ENCODE results near the gene SPECC1. TPM values are rescaled to one million over a fixed set of nuclear protein-coding genes. Genes with fewer than 3 reads are reported as not detected.

The SPECC1 gene
- polyA plus RNA-seq, 4 donors: 12.9 to 15.1 (median 14.5) TPM

- peak in 3 of 4 donors; percentile 14 to 44 (median 27) for DNase-seq (ENCODE audit: low read depth in 4 of 4, low spot score in 3 of 4)
These were observed 112.4 kb downstream of the SPECC1 start for GRCh38 chr17:20121359-20122253.

- no peak for DNase-seq (ENCODE audit: low read depth in 4 of 4, low spot score in 3 of 4)
These were observed 113.2 kb downstream of the SPECC1 start for GRCh38 chr17:20122254-20122879.

- no peak for DNase-seq (ENCODE audit: low read depth in 4 of 4, low spot score in 3 of 4)
These were observed 114.0 kb downstream of the SPECC1 start for GRCh38 chr17:20123209-20123608.

GRCh38 chr17:20125724-20126123, 116.6 kb downstream of the SPECC1 start:
- no peak for DNase-seq (ENCODE audit: low read depth in 4 of 4, low spot score in 3 of 4)

- no peak for DNase-seq (ENCODE audit: low read depth in 4 of 4, low spot score in 3 of 4)
These were observed 118.3 kb downstream of the SPECC1 start for GRCh38 chr17:20127360-20128035.

GRCh38 chr17:20128036-20128667, 119.0 kb downstream of the SPECC1 start:
- no peak for DNase-seq (ENCODE audit: low read depth in 4 of 4, low spot score in 3 of 4)

- DNase-seq (ENCODE audit: low read depth in 4 of 4, low spot score in 3 of 4): no peak
These were observed 124.4 kb downstream of the SPECC1 start for GRCh38 chr17:20133517-20133916.

GRCh38 chr17:20141198-20141972, 132.2 kb downstream of the SPECC1 start:
- DNase-seq (ENCODE audit: low read depth in 4 of 4, low spot score in 3 of 4): no peak

GRCh38 chr17:20142268-20142667, 133.1 kb downstream of the SPECC1 start:
- DNase-seq (ENCODE audit: low read depth in 4 of 4, low spot score in 3 of 4): no peak

GRCh38 chr17:20143740-20144139, 134.6 kb downstream of the SPECC1 start:
- no peak for DNase-seq (ENCODE audit: low read depth in 4 of 4, low spot score in 3 of 4)

GRCh38 chr17:20145567-20145966, 136.4 kb downstream of the SPECC1 start:
- DNase-seq (ENCODE audit: low read depth in 4 of 4, low spot score in 3 of 4): no peak

GRCh38 chr17:20149251-20149650, 140.1 kb downstream of the SPECC1 start:
- no peak for DNase-seq (ENCODE audit: low read depth in 4 of 4, low spot score in 3 of 4)

- DNase-seq (ENCODE audit: low read depth in 4 of 4, low spot score in 3 of 4): no peak
These were observed 142.0 kb downstream of the SPECC1 start for GRCh38 chr17:20151174-20151573.

GRCh38 chr17:20153231-20153630, 144.1 kb downstream of the SPECC1 start:
- no peak for DNase-seq (ENCODE audit: low read depth in 4 of 4, low spot score in 3 of 4)

GRCh38 chr17:20154286-20155000, 145.3 kb downstream of the SPECC1 start:
- DNase-seq (ENCODE audit: low read depth in 4 of 4, low spot score in 3 of 4): no peak

- DNase-seq (ENCODE audit: low read depth in 4 of 4, low spot score in 3 of 4): peak; percentile 90 to 91 (median 90)
These were observed 146.4 kb downstream of the SPECC1 start for GRCh38 chr17:20155258-20156195.

- peak in 1 of 4 donors; percentile 20 for DNase-seq (ENCODE audit: low read depth in 4 of 4, low spot score in 3 of 4)
These were observed 147.2 kb downstream of the SPECC1 start for GRCh38 chr17:20156196-20157000.

- no peak for DNase-seq (ENCODE audit: low read depth in 4 of 4, low spot score in 3 of 4)
These were observed 147.8 kb downstream of the SPECC1 start for GRCh38 chr17:20157001-20157310.

Data from right renal pelvis (tissue), 4 donors.